Epithelial cell of proximal tubule (primary cell): ENCODE results near the gene ZNF688. TPM values are rescaled to one million over a fixed set of nuclear protein-coding genes. Genes with fewer than 3 reads are reported as not detected.

ENCODE experiments used
- DNase-seq: peaks from one replicate; pipeline ENCODE4 v3.0.0-alpha.2; 2011; ENCODE audit warnings: low read depth
- H3K4me3 ChIP-seq: 2 replicates; pipeline ENCODE4 v1.5.1; 2011; ENCODE audit warnings: low read depth, mild to moderate bottlenecking, low read length
- total RNA-seq: library from RNA; depleted of rRNA; stranded (reverse); fragments of >200 nt; gene quantifications from 2 replicates; pipeline ENCODE4 v1.2.3, GENCODE V29; 2015
- TF ChIP-seq, protein P1 (sequence below): conservative IDR thresholded peaks from 2 replicates; pipeline ENCODE4 v1.5.1; 2012; ENCODE audit warnings: low read depth, mild to moderate bottlenecking, low read length

ZNF688 gene
- total RNA-seq, 1 donor from 2014 or later = 9.1 TPM

DNA sequence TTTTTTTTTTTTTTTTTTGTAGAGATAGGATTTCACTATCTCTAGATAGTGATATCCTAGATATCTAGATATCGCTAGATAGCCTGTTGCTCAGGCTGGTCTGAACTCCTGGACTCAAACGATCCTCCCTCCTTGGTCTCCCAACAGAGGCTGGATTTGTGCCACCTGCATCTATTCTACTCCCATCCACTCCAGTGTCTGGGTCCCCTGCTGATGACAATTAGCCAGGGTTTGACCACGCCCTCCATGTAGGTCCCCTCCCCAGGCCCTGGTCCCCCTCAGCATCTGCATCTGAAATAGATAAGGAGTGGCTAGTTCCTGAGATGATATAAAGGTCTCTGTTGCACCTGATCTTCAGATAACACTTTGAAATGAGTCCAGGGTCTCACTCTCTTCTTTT, 2.2 kb downstream of the ZNF688 start:
- DNase-seq = no peak
- no peak overlapping the region for H3K4me3 ChIP-seq
- TF ChIP-seq, protein P1, sequence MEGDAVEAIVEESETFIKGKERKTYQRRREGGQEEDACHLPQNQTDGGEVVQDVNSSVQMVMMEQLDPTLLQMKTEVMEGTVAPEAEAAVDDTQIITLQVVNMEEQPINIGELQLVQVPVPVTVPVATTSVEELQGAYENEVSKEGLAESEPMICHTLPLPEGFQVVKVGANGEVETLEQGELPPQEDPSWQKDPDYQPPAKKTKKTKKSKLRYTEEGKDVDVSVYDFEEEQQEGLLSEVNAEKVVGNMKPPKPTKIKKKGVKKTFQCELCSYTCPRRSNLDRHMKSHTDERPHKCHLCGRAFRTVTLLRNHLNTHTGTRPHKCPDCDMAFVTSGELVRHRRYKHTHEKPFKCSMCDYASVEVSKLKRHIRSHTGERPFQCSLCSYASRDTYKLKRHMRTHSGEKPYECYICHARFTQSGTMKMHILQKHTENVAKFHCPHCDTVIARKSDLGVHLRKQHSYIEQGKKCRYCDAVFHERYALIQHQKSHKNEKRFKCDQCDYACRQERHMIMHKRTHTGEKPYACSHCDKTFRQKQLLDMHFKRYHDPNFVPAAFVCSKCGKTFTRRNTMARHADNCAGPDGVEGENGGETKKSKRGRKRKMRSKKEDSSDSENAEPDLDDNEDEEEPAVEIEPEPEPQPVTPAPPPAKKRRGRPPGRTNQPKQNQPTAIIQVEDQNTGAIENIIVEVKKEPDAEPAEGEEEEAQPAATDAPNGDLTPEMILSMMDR = no peak

DNA sequence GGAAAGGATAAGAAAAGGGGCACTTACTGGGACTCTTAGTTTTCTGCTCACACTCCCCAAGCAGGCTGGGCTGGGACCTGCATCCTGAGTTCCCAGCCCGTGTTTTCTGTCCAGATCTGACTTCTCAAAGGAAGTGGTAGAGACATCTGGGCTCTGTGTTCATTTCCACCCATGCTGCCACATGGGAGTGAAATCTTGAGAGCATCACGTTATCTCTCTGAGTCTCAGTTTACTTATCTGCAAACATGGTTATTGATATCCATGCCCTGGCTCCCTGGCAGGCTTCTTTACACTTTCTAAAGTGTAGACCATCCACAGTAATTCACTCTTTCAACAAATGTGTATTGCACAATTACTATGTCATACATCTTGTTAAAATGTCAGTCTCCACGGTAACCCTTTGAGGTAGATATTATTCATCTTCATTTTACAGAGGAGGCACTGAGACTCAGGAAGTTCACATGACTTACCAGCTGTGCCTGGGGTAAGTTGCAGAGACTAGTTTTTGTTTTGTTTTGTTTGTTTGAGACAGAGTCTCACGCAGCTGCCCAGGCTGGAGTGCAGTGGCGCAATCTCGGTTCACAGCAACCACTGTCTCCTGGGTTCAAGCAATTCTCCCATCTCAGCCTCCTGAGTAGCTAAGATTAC, 3.4 kb downstream of the ZNF688 start:
- no peak for DNase-seq
- TF ChIP-seq, protein P1 = no peak

DNA sequence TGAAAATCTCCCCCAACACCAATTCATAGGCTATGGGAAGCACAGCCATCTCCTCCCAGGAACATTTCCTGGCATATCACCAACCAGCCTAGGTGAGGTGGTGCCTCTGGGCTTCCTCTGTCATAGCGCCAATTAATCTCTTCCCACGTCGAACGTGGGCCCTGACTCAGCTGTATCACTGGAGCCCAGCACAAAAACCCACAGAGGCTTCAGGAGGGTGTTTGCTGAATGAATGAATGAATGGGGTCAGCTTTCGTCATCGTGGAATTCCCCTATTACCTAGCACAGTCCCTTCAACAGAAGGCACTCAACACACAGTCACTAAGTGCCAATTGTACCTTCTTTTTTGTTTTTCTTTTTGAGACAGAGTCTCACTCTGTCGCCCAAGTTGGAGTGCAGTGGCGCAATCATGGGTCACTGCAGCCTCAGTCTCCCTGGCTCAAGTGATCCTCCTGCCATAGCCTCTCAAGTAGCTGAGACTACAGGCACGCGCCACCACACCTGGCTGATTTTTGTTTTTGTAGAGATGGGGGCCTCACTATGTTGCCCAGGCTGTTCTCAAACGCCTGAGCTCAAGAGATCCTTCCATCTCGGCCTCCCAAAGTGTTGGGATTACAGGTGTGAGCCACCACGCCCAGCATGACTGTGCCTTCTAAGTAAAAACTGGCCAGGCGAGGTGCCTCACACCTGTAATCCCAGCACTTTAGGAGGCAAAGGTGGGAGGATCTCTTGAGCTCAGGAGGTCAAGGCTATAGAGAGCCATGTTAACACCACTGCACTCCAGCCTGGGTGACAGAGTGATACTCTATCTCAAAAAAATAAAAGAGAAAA, 4.1 kb downstream of the ZNF688 start:
- no peak for DNase-seq
- TF ChIP-seq, protein P1 = no peak
- H3K4me3 ChIP-seq = no peak overlapping the region

More for the DNA sequence above, 3.4 kb downstream of the ZNF688 start:
- H3K4me3 ChIP-seq = no peak overlapping the region

DNA sequence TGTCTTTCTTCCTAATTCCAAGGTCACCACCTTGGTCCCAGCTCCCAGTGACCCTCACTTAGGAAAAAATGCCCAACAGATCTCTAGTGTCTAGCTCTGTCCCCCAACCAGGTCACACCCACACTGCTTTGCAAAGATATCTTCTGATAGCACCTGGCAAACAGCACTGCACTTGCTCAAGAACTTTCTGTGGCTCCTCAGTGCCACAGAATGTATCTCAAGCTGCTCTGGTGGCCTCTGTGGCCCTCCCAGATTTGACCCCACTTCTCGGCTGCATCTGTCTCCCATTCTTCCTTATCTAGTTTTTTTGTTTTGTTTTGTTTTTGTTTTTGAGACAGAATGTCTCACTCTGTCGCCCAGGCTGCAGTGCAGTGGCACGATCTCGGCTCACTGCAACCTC, 5.0 kb downstream of the ZNF688 start:
- DNase-seq = no peak
- TF ChIP-seq, protein P1 = no peak
- H3K4me3 ChIP-seq = no peak overlapping the region

DNA sequence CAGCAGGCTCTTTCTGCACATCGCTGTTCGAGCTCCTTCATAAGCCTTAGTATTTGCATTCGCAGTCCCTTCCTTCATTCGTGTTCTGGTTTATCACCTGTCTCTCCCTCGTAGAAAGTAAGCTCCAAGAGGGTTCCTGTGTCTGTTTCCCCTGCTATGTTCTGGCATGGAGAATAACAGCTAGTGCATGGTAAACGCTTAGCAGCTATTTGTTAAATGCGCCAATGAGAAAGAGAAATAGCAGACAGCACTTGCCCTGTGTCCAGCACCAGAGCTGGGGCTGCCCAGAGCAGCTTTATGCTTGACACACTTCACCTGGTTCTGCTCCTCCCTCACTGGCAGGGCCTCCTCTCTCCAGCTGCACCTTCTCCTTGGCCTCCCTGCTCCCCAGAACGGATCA, 5.5 kb downstream of the ZNF688 start:
- no peak overlapping the region for H3K4me3 ChIP-seq
- no peak for DNase-seq
- TF ChIP-seq, protein P1 = no peak

DNA sequence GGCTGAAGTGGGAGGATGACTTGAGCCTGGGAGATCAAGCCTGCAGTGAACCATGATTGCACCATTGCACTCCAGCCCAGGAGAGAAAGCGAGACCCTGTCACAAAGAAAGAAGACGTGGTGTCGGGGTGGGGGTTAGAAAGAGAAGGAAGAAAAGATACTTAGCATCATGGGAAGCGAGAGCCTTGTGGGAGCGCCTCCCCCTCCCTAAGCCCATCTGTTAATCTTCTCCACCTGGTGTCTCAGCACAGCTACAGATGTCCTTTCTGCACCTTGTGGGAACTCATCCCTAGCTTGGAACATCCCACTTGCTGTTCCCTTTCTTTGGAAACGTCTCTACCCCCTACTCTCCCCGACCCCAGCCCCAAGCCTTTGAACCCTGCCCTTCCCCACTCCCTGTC, 6.0 kb downstream of the ZNF688 start:
- TF ChIP-seq, protein P1 = no peak
- no peak overlapping the region for H3K4me3 ChIP-seq
- DNase-seq = no peak

DNA sequence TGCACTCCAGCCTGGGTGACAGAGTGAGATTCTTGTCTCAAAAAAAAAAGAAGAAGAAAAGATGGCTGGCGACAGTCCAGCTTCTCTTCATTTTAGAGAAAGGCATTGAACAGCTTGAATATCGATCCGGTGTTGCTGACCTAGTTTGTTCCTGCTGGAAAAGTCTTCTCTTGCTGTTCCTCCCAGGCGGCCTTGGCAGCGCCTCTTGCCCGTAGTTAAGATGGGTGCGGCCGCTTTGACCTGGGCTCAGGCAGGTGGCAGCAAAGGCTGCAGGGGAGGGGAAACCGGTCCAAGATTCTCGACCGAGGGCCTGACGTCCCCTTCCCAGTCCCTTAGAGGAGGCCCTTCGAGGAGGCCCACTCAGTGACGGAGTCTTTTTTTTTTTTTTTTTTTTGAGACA, 9.5 kb downstream of the ZNF688 start:
- no peak for DNase-seq
- TF ChIP-seq, protein P1 = no peak
- H3K4me3 ChIP-seq = no peak overlapping the region
